ELF-1 (cell line): Measurements from ENCODE around the gene SYPL1.
"Not testable (repeated sequence)": the region's sequence is repeated elsewhere in the genome, so short reads cannot be mapped to it uniquely, and the experiment has no call there.

Source experiments
- DNase-seq: peaks from one replicate; pipeline ENCODE4 v3.0.0-alpha.2; 2016; ENCODE audit warnings: low read depth, low spot score

Gene SYPL1

GRCh38 chr7:106112118-106112971, at the start of gene SYPL1:
SYPL1 (minus strand) TSS chr7:106112312; CDS start chr7:106112208, 104 bp downstream.
- DNase-seq = peak; percentile 82

GRCh38 chr7:106155027-106155426, 42.9 kb upstream of the SYPL1 start:
- no peak for DNase-seq

- peak; percentile 91 for DNase-seq
These were observed 41.9 kb upstream of the SYPL1 start for GRCh38 chr7:106153891-106154449.

- DNase-seq = no peak
These were observed 40.2 kb upstream of the SYPL1 start for GRCh38 chr7:106152313-106152665.

DNA sequence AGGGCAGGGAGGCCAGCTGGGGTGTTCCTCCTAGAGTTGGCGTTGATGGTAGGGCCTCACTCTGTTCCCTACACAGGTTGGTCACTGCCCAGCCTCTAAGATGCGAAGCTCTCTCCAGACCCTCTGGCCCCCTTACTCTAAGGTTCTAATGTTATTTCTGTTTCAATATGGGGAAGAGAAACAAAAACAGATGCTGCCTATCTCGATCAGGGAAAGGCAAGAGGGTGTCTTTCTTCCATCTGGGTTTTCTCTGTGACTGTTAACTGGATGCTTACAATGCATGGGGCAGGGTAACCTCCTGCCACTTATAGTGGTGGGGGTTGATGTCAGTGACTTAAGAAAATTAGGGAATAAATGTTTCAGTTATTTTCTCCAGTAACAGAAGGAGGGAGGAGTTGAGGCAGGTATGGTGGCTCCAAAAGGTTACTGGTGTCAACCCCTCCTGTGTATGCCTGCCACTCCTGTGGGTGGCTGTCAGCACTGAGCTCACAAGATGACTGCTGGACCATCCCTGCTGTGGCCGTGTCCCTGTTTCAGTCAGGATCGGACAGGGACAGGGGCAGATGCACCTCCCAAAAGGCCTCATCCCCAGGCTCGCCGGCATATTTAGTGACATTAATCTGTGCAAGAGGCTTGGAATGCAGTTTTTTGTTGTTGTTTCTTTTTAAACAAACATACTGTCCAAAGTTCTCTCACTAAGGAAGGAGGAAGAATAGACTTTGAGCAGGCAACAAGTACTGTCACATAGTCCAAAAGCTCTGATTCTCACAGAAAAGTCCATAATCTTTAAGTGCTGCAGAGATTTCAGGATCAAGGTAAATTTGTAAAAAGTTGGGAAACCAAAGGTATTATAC, 39.6 kb upstream of the SYPL1 start:
- DNase-seq = no peak

GRCh38 chr7:106143711-106144337, 31.7 kb upstream of the SYPL1 start:
- no peak for DNase-seq

- no peak for DNase-seq
These were observed 30.0 kb upstream of the SYPL1 start for GRCh38 chr7:106142136-106142535.

DNA sequence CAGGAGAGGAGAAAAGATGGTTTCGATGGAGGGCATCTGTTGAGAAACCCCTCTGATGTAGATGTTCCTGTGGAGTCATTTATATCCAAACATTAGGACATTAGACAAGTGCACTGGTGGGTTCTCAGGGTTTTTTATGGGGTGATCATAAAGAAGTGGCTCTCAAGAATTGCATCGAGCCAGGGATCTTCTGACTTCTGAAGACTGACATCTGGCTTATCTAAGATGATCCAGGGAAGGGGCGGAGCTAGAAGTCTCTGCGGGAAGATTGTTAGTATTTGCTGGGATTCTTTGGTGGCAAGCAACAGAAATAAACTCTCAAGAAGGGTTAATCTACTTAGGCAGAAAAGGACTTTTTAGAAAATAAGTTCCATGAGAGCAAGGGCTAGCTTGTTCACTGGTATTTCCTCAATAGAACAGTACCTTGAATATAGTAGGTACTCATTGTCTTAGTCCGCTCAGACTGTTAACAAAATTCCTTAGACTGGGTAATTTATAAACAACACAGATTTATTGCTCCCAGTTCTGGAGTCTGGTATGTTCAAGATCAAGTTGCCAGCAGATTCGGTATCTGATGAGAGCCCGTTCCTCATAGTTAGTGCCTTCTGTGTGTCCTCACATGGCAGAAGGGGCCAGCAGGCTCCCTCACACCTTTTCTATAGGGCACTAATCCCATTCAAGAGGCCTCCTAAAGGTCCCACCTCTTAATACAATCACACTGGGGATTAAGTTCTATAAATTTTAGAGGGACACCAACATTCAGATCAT, 28.5 kb upstream of the SYPL1 start:
- no peak for DNase-seq

- DNase-seq = no peak
These were observed 27.4 kb upstream of the SYPL1 start for GRCh38 chr7:106139265-106140251.

DNA sequence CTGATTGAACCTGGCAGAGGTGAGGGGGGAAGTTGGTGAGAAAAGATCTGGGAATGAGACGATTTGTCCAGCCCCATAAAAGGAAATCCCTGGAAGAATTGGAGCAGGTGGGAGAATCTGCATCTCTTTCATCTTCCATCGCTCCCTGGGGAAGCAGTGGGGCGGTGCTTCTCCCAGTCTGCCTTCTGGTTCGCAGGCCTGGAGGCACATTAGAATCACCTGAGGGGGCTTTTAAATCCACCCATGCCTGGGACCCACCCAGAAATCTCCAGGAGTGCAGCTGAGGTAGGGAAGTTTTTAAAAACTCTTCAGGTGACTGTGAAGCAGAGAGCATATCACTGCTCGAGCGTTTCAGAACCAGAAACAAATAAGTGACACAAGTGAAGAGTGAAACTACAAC, 26.7 kb upstream of the SYPL1 start:
- peak; percentile 25 for DNase-seq

DNA sequence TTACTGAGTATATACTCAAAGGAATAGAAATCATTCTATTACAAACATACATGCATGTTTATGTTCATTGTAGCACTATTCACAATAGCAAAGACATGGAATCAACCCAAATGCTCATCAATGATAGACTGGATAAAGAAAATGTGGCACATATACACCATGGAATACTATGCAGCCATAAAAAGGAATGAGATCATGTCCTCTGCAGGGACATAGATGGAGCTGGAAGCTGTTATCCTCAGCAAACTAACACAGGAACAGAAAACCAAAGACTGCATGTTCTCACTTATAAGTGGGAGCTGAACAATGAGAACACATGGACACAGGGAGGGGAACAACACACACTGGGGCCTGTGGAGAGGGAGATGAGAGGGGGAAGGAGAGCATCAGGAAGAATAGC, 26.1 kb upstream of the SYPL1 start:
- DNase-seq = not testable (repeated sequence)

- DNase-seq = no peak
These were observed 22.1 kb upstream of the SYPL1 start for GRCh38 chr7:106134241-106134640.

- DNase-seq = no peak
These were observed 17.2 kb upstream of the SYPL1 start for GRCh38 chr7:106129291-106129690.

- DNase-seq = no peak
These were observed 16.7 kb upstream of the SYPL1 start for GRCh38 chr7:106128836-106129235.

DNA sequence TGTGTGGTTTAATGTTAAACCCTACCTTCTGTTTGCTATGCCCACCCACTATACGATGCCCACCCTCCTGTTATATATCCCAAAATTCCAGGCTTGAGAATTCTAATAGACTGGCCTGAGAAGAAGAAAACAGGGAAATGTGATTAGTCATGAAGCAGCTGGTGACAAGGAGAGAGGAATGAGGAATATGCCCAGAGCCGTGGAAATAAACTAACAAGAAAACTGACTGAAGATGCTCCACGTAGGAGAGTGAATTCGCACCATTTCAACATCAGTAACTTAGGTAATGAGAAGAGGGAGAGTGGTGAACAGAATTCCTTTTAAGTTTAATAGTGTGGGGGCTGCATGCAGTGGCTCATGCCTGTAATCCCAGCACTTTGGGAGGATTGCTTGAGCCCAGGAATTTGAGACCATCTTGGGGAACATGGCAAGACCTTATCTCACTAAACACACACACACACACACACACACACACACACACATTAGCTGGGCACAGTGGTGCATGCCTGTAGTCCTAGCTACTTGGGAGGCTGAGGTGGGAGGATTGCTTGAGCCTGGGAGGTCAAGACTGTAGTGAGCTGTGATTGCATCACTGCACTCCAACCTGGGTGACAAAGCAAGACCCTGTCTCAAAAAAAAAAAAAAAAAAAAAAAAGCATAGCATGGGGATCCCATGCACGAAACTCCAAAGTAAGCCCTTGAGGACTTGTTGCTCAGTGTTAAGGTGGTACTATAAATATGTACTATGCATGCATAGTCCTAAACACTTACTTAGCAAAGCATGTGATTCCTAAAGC, 16.1 kb upstream of the SYPL1 start:
- no peak for DNase-seq

GRCh38 chr7:106126170-106126938, 14.2 kb upstream of the SYPL1 start:
- DNase-seq = no peak

DNA sequence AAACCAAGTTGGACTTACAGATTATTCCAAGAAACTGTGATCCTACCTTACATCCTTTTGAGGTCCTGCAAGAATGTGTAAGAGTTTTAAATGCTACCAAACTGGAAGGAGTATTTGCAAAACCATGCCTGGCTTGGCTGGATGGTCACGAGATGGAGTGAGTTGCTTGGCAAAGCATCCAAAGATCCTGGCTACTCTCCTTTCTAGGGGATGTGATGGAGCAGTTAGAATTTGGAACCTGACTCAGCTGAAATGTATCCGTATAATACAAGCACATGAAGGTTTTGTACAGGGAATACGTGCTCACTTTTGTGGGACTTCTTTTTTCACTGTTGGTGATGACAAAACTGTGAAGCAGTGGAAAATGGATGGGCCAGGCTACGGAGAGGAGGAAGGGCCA, 13.3 kb upstream of the SYPL1 start:
- no peak for DNase-seq

DNA sequence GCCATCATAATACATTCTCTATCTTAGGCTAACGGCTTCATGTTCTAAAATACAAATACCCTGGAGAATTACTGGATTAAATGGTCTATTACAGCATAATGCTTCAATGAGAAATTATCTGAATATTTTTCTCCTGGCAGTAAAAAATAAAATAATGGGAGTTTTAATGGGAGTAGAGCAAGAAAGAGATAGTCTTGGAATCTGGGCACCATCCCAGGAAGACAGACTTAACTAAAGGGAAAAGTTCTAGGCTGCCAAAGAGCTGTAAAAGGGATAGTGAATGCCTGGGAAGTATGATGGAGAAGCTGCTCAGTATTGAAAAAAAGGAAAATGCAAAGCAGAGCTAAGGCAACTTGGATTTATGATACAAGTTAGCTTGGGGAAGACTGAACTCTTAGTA, 12.1 kb upstream of the SYPL1 start:
- no peak for DNase-seq
